NCI-H2196 (cell line): ENCODE results near the gene FJX1.

ENCODE experiments used
- DNase-seq: peaks from one replicate; lab custom pipeline; 2025; ENCODE audit not compliant: unreplicated experiment; lab: John Stamatoyannopoulos, UW

The FJX1 gene, protein sequence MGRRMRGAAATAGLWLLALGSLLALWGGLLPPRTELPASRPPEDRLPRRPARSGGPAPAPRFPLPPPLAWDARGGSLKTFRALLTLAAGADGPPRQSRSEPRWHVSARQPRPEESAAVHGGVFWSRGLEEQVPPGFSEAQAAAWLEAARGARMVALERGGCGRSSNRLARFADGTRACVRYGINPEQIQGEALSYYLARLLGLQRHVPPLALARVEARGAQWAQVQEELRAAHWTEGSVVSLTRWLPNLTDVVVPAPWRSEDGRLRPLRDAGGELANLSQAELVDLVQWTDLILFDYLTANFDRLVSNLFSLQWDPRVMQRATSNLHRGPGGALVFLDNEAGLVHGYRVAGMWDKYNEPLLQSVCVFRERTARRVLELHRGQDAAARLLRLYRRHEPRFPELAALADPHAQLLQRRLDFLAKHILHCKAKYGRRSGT

GRCh38 chr11:35617687-35618496 lies at the start of gene FJX1:
Gene FJX1 (plus strand): TSS chr11:35618460. CDS start chr11:35618637, 177 bp downstream.
- DNase-seq = peak; percentile 10

DNA sequence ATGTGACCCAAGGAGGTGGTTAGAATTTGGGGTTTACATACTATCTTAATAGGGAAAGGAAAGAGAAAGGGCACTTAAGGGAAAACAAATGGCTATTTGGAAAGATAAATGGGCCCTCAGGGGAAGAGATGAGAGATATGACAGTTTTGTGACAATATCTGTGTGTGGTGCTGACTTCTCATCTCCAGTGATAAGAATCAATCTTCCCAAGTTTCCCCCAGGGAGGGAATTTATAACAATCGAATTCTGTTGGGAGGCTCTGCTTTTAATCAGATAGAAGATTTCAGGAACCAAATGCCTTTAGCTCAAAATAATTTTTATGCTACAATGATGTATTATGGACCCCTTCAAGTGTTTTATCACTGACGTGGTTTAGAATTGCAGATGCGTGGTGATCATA lies 46.6 kb upstream of the FJX1 start:
- no peak for DNase-seq

- DNase-seq = no peak
These were observed 38.5 kb upstream of the FJX1 start for GRCh38 chr11:35579557-35580396.

- DNase-seq = no peak
These were observed 37.9 kb upstream of the FJX1 start for GRCh38 chr11:35580397-35580781.

DNA sequence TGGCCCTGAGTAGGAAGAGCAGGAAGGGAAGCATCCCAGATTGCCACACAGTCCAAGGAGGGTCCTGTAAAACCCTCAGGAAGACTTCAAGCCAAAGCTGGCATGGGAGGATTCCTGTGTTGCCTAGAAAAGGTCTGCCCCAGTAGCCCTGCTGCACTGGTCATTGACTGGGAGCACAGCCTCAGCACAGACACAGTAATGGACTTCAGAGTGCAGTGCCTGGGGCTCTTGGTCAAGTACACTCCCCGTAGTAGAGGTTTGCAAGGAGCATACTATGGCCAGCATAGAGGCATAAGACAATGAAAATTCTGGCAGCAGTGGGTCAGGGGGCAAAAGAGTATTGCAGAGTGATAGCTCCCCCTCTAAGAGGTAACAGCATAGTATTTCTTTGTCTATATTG lies 36.2 kb upstream of the FJX1 start:
- DNase-seq = no peak

DNA sequence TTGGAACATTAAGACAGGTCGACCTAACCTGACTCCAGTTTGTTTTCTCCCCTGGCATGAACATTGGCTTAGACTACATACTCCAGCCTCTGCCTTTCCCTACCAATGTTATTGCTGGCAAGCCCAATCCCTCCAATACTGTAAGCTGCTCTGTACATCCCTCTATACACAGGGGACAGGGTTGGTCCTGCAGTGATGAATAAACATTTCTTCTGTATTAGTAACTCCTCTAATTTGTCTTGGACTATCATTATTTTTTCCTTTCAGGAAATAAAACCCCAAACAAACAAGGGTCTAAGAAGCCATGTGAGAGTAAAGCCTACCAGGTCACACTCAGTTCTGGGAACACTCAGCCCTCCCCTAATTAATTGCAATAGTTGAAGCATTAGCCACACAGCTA lies 35.1 kb upstream of the FJX1 start:
- DNase-seq = no peak

DNA sequence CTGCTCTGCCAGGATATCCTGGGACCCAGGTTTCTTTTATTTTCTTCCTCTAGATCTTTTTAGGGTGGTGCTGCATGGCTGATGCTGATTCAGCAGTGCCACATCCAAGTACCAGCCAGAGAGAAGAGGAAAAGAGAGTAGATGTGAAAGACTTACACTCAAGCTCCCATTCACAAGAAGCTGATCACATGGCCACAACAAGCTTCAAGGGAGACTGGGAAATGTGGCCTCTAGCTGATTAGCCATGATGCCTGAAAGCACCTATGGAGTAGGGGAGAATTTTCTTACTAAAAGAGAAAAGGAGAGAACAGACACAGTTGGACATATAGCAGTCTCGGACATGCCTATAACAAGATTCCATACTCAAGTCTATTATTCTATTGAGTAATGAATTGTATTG lies 34.4 kb upstream of the FJX1 start:
- no peak for DNase-seq

GRCh38 chr11:35584321-35584720 lies 33.9 kb upstream of the FJX1 start:
- no peak for DNase-seq

DNA sequence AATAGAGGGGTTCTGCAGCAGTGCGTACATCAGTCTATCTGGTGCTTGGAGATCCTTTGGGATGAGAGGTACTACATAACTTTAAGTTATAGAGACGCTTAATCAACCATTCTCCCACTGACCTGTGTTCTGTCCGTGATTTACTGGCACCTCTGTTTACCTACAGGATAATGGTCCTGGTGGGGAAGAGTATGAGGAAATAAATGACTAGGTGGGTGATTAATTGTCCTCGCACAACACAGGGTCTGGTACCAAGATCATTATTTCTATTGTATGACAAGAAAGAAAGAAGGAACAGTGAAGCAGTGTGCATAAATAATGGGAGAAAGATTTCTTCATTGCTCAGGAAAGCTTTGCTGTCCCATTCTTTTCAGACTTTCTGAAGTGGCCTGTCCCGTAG lies 32.8 kb upstream of the FJX1 start:
- no peak for DNase-seq

DNA sequence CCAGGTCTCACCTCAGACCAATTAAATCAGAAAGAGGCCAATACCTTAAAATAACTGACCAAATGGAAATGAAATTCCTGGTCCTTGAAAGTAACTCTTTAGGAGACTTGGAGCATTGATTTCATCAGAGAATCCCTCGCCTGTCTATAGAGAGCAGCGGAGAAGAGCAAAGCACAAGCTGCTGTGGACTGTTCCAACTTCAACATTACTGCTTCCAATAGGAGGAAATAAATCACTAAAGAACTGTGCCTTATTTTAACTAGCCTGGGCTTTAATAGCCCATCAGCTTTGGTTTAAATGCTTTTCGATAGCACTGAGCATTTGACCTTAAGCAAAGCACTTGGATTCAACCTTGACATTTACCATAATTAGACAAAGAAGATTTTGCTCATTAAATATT lies 32.0 kb upstream of the FJX1 start:
- no peak for DNase-seq

DNA sequence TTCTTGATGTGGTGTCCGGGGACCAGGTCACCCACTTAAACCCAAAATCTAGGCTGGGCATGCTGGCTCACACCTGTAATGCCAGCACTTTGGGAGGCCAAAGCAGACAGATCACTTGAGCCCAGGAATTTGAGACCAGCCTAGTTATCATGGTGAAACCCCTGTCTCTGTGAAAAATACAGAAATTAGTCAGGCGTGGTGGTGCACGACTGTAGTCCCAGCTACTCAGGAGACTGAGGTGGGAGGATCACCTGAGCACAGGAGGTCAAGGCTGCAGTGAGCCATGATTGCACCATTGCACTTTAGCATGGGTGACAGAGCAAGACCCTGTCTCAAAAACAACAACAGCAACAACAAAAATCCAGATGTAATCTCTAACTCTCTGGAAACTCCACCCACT lies 30.3 kb upstream of the FJX1 start:
- no peak for DNase-seq

- no peak for DNase-seq
These were observed 29.6 kb upstream of the FJX1 start for GRCh38 chr11:35588627-35589026.

DNA sequence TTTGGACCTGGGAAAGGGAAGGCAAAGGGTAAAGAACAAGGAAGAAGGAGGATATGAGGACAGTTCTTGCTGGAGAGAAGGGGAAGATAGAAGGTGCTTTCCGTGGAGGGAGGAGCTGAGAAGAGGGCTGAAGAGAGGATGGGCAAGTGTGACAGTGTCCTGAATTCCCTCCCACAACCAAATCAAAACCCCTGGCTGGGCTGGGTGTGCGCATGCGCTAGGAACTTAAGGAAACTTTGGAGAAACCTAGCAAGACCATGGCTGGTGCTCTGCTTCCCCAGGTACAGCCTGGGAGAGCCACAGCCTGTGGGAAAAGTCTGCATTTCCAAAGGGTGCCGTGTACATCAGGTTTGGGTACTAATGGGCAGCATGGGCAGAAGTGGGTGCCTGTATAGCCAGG lies 29.0 kb upstream of the FJX1 start:
- DNase-seq = no peak

DNA sequence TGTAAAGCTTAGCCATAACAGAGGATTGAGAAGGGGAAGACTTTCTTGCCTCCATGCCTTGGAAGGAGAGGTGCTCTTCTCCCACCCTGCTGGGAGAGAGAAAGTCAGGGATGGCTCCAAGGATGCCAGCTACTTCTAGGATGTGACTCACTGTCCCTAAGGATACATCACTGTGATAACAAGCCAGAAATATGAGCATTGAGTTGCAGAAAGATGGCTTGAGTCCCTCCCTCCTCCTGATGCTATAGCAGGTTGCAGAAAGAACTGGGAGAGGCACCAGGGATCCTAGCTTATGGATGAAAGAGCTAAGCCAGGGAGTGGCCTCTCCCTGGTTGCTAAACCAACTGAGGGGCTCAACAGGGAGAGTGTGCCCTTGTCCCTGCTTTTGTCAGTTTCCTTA lies 27.8 kb upstream of the FJX1 start:
- DNase-seq = no peak

DNA sequence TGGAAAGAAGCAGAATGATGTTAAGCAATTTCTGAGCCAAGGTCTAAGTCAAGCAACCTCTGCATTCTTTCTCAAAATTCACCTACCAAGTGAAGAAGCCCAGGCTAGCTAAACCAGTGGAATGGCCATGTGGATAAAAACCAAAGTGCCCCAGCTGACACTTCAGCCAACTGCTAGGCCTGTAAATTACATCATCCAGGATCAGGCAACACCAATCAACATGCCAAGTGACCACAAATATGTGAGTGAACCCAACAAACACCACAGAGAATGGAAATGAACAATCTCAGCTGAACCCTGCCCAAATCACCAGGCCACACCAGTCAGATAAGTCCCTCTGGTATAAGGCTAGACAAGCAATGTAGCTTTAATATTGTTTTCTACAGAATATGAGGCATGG lies 25.1 kb upstream of the FJX1 start:
- peak; percentile 30 for DNase-seq

DNA sequence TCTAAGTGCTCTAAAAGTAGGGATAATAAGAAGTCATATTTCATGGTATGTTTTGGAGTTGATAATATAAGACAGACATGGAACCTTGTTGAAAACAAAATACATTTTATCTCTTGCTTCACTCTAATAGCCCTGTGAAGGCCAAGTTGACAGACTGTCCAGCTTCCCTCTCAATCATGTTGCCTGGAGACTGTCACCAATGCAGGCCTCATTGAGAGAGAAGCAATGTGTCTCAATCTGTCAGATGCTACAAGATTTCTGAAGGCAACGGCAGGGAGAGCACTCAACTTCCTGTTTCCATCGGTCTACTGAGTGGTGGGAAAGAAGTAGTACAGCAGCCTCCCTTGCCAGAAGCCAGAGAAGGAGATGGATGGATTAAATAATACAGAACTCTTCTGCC lies 23.6 kb upstream of the FJX1 start:
- no peak for DNase-seq

GRCh38 chr11:35598254-35599125 lies 19.8 kb upstream of the FJX1 start:
- no peak for DNase-seq

- no peak for DNase-seq
These were observed 17.9 kb upstream of the FJX1 start for GRCh38 chr11:35600331-35600838.

DNA sequence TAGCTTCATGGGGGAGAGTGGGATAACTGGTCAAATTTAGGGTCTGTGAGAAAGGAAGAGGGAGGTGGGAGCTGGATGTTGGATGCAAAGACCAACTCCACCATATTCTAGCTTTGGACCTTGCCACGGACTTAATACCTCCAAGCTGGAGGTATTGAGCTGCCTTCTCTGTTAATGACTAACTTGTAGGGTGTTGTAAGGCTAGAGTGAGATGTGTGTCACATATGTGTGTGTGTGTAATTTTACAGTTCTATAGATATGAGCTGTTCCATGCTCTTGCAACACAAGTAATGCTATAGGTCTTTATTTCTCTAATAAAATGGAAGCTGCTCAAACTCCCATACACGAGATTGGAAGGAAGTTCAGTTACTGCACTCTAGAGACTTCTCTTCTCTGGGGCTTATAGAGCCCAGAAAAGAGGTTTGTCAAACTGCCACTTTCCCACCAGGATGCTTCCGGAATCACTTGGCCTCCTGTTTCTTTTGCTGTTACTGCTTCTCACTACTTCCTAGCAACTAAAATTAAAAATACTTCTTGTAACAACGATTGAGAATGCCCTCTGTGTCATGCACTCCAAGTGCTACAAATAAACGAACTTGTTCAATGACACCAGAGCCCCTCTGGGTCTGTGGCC lies 16.0 kb upstream of the FJX1 start:
- no peak for DNase-seq

- DNase-seq = no peak
These were observed 15.3 kb upstream of the FJX1 start for GRCh38 chr11:35602979-35603378.
